ENCODE measurements around the gene PKD2L2. TPM values are rescaled to one million over a fixed set of nuclear protein-coding genes. Genes with fewer than 3 reads are reported as not detected.

The PKD2L2 gene
- total RNA-seq, 1 donor from 2014 or later = not detected

DNA sequence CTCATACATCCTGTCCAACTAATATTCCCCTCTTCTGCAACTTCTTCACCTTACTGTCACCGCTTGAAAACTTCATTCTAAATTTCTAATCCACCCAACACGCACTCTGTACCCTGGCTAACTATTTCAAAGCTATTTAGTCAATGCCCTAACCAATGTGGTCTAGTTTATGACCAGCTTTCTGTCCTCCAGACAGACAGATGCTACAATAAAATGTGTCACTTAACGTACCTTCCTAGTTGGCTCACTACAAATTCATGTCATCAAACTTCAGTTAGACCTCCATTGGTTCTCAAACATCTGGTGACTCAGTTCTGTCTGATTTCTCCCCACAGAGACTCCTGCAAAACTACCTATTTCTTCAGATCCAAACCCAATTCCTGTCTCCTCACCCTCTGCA lies 86.0 kb downstream of the PKD2L2 start:
- H3K27me3 ChIP-seq (ENCODE audit: control insufficient read depth, insufficient read depth, low read length) = no peaks in the 10 kb centered on the region
- H3K36me3 ChIP-seq (ENCODE audit: control insufficient read depth, insufficient read depth, low read length) = no peaks in the 10 kb centered on the region
- no peak for DNase-seq (ENCODE audit: low read depth)
- H3K4me3 ChIP-seq (ENCODE audit: low read depth, low read length) = no peak overlapping the region
- TF ChIP-seq, protein P1, sequence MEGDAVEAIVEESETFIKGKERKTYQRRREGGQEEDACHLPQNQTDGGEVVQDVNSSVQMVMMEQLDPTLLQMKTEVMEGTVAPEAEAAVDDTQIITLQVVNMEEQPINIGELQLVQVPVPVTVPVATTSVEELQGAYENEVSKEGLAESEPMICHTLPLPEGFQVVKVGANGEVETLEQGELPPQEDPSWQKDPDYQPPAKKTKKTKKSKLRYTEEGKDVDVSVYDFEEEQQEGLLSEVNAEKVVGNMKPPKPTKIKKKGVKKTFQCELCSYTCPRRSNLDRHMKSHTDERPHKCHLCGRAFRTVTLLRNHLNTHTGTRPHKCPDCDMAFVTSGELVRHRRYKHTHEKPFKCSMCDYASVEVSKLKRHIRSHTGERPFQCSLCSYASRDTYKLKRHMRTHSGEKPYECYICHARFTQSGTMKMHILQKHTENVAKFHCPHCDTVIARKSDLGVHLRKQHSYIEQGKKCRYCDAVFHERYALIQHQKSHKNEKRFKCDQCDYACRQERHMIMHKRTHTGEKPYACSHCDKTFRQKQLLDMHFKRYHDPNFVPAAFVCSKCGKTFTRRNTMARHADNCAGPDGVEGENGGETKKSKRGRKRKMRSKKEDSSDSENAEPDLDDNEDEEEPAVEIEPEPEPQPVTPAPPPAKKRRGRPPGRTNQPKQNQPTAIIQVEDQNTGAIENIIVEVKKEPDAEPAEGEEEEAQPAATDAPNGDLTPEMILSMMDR (IDR thresholded peaks at IDR 0.05; ENCODE audit: insufficient read depth, low read length, poor library complexity, severe bottlenecking) = no peak

DNA sequence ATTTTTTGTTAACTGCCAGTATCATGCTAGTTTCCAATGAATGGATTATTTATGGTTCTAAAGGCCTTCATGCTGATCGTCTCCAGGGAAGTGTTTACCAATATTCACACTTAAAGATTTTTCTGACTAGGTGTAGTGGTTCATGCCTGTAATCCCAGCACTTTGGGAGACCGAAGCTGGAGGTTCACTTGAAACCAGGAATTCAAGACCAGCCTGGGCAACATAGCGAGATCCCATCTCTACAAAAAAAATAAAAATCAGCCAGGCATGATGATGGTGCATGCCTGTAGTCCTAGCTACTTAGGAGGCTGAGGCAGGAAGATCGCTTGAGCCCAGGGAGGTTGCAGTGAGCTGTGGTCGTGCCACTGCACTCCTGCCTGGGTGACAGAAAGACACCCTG lies 100.2 kb downstream of the PKD2L2 start:
- TF ChIP-seq, protein P1 (IDR thresholded peaks at IDR 0.05; ENCODE audit: insufficient read depth, low read length, poor library complexity, severe bottlenecking) = no peak

More for the DNA sequence above, 100.2 kb downstream of the PKD2L2 start:
- no peaks in the 10 kb centered on the region for H3K27me3 ChIP-seq (ENCODE audit: control insufficient read depth, insufficient read depth, low read length)
- no peaks in the 10 kb centered on the region for H3K36me3 ChIP-seq (ENCODE audit: control insufficient read depth, insufficient read depth, low read length)
- H3K4me3 ChIP-seq (ENCODE audit: low read depth, low read length) = no peak overlapping the region
- DNase-seq (ENCODE audit: low read depth) = no peak

Other genes with a start within 250 kb of the PKD2L2 start
- gene KLHL3, start 153.4 kb upstream of the PKD2L2 start, total RNA-seq = 1.6 and 2.8 TPM in 2 replicates
- 14.7 TPM in 2 replicates for gene HNRNPA0, start 135.1 kb upstream of the PKD2L2 start, total RNA-seq
- not detected in 2 replicates for gene MYOT, start 21.6 kb upstream of the PKD2L2 start, total RNA-seq
- 12.6 and 14.4 TPM in 2 replicates for gene FAM13B, start 143.6 kb downstream of the PKD2L2 start, total RNA-seq
- not detected in 2 replicates for gene WNT8A, start 194.6 kb downstream of the PKD2L2 start, total RNA-seq
- gene NME5, start 250.0 kb downstream of the PKD2L2 start, total RNA-seq = 4.6 and 7.9 TPM in 2 replicates